Retinal pigment epithelial cell (primary cell): ENCODE results near the gene UCHL5.
A peak's percentile ranks its signal among the peaks of the same experiment; 100 is the strongest.

Experiments used
- DNase-seq: peaks from one replicate; pipeline ENCODE4 v3.0.0-alpha.2; 2010; ENCODE audit warnings: low read depth
- H3K4me3 ChIP-seq: 2 replicates; pipeline ENCODE4 v1.5.1; 2011; ENCODE audit warnings: mild to moderate bottlenecking, low read length, control low read depth, moderate library complexity
- CTCF ChIP-seq: conservative IDR thresholded peaks from 2 replicates; pipeline ENCODE4 v1.5.1; 2011; ENCODE audit warnings: low read depth, low read length, control low read depth, inconsistent platforms

Gene UCHL5, protein sequence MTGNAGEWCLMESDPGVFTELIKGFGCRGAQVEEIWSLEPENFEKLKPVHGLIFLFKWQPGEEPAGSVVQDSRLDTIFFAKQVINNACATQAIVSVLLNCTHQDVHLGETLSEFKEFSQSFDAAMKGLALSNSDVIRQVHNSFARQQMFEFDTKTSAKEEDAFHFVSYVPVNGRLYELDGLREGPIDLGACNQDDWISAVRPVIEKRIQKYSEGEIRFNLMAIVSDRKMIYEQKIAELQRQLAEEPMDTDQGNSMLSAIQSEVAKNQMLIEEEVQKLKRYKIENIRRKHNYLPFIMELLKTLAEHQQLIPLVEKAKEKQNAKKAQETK

DNA sequence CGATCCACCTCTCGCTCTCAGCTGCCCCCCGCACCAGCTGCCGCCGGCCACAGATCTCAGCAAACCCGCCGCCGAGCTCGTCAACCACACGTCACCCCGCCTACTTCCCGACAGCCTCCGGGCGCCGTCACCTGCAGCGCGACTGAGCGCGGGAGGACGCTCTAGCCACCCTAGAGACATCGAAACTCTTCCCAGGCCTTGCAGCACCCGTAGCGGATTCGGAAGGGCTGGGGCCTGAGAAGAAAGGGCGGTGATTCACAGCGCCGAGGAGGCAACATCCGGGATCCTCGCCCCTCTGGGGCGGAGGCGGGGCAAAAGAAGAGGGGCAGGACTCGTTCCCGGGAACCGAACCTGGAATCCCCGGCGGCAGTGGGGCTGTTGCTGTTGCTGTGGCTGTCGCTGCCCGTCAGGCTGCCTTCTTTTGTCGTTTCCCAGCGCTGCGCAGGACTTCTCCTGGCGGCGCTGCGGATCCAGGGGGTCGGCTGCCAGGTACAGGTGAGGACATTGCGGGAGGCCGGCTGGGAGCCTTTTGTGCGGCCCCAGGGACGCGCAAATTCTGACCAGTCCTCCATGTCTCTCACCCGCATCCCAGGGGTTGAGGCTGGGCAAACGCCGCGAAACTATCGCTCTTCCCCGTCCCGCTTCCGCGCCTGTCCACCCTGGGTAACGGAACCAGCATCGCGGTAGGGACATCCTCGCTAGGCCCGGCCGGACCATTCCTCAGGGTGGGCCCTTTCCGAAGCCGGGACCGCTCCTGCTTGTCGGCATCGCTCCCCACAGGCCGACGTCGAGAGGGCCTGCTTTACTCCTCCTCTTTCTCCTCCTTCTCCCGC is at the start of gene UCHL5, which contains the start of gene RO60:
TSS of gene UCHL5 (minus strand) at position 79 of the 833 bp plus-strand sequence. CDS start 100 bp downstream, outside the sequence.
TSS of gene RO60 (plus strand) at position 331 of the 833 bp plus-strand sequence. CDS start 9,443 bp downstream, outside the sequence.
- peak; percentile 93 for DNase-seq
- H3K4me3 ChIP-seq, result peak within 1 kb of the TSS; percentile 91
- TF ChIP-seq CTCF, result no peak

- H3K4me3 ChIP-seq, result no peak overlapping the region
- TF ChIP-seq CTCF, result no peak
- no peak for DNase-seq
Measured at GRCh38 chr1:193108471-193108870, 49.3 kb upstream of the UCHL5 start.

- peak overlapping the region; percentile 72 for H3K4me3 ChIP-seq
- DNase-seq, result no peak
- TF ChIP-seq CTCF, result no peak
Measured at GRCh38 chr1:193105821-193106177, 46.6 kb upstream of the UCHL5 start.

- peak within 1 kb of the TSS; percentile 72 for H3K4me3 ChIP-seq
- DNase-seq, result peak; percentile 63
- no peak for TF ChIP-seq CTCF
Measured at GRCh38 chr1:193104907-193105820, 46.0 kb upstream of the UCHL5 start, which contains the start of gene GLRX2. TSS of gene GLRX2 (minus strand) at chr1:193105414. CDS start at chr1:193105382, 32 bp downstream.

GRCh38 chr1:193104502-193104906 is 45.3 kb upstream of the UCHL5 start:
- no peak for TF ChIP-seq CTCF
- DNase-seq, result no peak
- H3K4me3 ChIP-seq, result peak overlapping the region; percentile 72

DNA sequence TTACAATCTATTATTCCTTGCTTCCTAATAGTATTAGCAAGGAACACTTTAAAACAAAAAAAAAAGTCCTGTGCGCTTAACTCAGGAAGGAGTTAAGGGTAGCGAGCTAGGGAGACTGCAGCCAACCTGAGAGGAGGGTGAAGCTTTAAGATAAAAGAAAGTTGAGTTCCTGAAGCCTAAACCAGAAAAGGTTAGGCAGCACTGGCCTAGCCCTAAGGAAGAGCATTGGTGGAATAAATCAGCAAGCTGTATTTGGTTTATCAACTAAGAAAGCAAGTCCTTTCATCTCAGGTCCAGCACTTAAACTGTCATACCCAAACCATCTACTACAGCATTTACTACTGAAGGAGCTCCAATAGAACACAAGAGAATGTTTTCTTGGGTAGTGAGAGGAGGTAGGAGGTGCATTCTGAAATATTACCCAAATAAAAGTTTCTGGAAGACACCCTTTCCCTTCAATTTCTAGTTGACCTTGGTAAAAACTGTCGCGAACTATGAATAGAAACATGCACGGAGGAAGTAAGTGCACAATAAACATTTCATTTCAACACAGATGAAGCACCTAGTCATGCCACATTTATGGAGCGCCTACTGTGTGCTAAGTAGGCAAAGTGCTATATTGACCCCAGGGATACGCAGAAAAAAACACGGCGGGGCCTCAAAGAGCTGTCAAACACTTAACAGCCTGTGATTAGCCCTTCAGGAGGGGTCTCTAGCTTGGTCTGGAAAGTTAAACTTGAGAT is 44.8 kb upstream of the UCHL5 start:
- H3K4me3 ChIP-seq, result peak overlapping the region; percentile 72
- no peak for TF ChIP-seq CTCF
- DNase-seq, result no peak
